Smooth muscle cell (in vitro differentiated cells): ENCODE measurements around the gene AHDC1. TPM values are rescaled to one million over a fixed set of nuclear protein-coding genes. Genes with fewer than 3 reads are reported as not detected.
"Not testable (repeated sequence)": the region's sequence is repeated elsewhere in the genome, so short reads cannot be mapped to it uniquely, and the experiment has no call there.

Experiments
- DNase-seq: peaks from one replicate; lab custom pipeline; 2025; ENCODE audit not compliant: unreplicated experiment; lab: John Stamatoyannopoulos, UW
- H2AFZ ChIP-seq: fragments of 200-600 bp; sonication (generic); 2 replicates; pipeline ENCODE4 v1.6.0; 2016; ENCODE audit warnings: antibody characterized with exemption, low read depth, mild to moderate bottlenecking
- H3F3A ChIP-seq: fragments of 200-600 bp; sonication (generic); 2 replicates; pipeline ENCODE4 v1.6.0; 2017; ENCODE audit warnings: antibody characterized with exemption, low read depth
- H3K27ac ChIP-seq: fragments of 200-600 bp; sonication (generic); 2 replicates; pipeline ENCODE4 v1.5.1; 2016; ENCODE audit warnings: low read depth, mild to moderate bottlenecking
- H3K27me3 ChIP-seq: fragments of 200-600 bp; sonication (generic); 2 replicates; pipeline ENCODE4 v1.6.1; 2016; ENCODE audit warnings: low read depth, mild to moderate bottlenecking
- H3K36me3 ChIP-seq: fragments of 200-600 bp; sonication (generic); 2 replicates; pipeline ENCODE4 v1.5.1; 2016; ENCODE audit warnings: low read depth
- H3K4me1 ChIP-seq: fragments of 200-600 bp; sonication (generic); 2 replicates; pipeline ENCODE4 v1.5.1; 2016; ENCODE audit warnings: low read depth
- H3K4me2 ChIP-seq: fragments of 200-600 bp; sonication (generic); 2 replicates; pipeline ENCODE4 v1.6.0; 2016; ENCODE audit warnings: mild to moderate bottlenecking
- H3K4me3 ChIP-seq: fragments of 200-600 bp; sonication (generic); 2 replicates; pipeline ENCODE4 v1.5.1; 2016; ENCODE audit warnings: mild to moderate bottlenecking
- H3K79me2 ChIP-seq: fragments of 200-600 bp; sonication (generic); 2 replicates; pipeline ENCODE4 v1.6.0; 2016; ENCODE audit warnings: low read depth, mild to moderate bottlenecking
- H3K9ac ChIP-seq: fragments of 200-600 bp; sonication (generic); 2 replicates; pipeline ENCODE4 v1.6.0; 2016; ENCODE audit warnings: low read depth
- H3K9me3 ChIP-seq: fragments of 200-600 bp; sonication (generic); replicated peaks from 2 replicates; pipeline ENCODE4 v1.5.1; 2016; ENCODE audit warnings: low read depth
- H4K20me1 ChIP-seq: fragments of 200-600 bp; sonication (generic); 2 replicates; pipeline ENCODE4 v1.6.0; 2016; ENCODE audit warnings: low read depth
- WGBS: methylation state at CpG from one replicate; pipeline ENCODE4 v1.1.7; 2016; ENCODE audit warnings: low lambda C conversion rate; 5-methylcytosine and 5-hydroxymethylcytosine counted together
- polyA plus RNA-seq: library from polyadenylated mRNA; unstranded; fragments of >200 nt; fragmentation: Nextera tagmentation; extraction: Ambion mirVana; gene quantifications from 2 replicates; pipeline ENCODE4 v1.2.1, GENCODE V29; 2016
- total RNA-seq: library from RNA; depleted of rRNA; stranded (reverse); fragments of >200 nt; gene quantifications from 2 replicates; pipeline ENCODE4 v1.2.3, GENCODE V29; 2014
- TF ChIP-seq, protein P1 (sequence below): fragments of 200-600 bp; sonication (generic); IDR thresholded peaks from 2 replicates; pipeline ENCODE4 v1.5.1; 2017; ENCODE audit warnings: borderline replicate concordance, mild to moderate bottlenecking, antibody characterized with exemption; ENCODE audit not compliant: insufficient read depth, poor library complexity, severe bottlenecking

AHDC1 gene
- total and polyA plus RNA-seq, 2 experiments from 2014 or later: 12.2 TPM

DNA sequence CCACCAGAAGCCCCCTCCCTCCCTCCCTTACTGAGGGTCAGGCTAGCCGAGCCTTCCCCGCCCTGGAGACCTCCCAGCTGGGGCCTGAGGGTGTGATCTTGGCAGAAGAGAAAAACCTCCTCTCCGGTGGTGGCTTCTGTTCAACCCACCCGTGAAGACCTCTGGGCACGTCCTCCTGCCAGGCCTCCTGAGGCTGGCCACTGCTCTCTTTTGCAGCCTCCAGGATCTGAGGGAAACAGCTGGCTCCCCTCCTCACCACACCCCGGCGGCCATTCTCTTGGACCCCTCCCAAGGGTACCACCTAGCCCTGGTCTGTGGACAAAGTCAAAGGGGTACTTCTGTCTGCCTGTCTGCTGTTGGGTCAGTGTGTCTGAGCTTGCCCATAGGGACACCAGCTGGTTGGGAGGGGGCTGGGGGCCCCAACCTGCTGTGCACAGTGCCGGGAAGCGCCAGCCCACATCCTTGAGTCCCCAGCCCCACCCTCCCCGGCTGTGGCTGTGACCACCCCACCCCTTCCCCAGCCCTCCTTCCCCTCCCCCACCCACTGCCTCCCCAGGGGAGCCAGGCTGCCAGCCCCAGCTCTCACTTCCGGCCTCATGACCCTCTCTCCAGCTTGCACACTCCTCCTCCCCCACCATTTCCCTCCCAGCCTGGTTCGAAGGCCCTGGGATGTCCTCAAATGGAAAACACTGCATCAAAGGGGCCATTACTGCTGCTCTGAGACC, 48.1 kb downstream of the AHDC1 start:
- Histone ChIP-seq H3K4me2 (peak overlapping the region; percentile 76), H4K20me1 (peaks cover 73% of the 10 kb centered on the region), H3K4me3 (no peak overlapping the region), H3K79me2 (peaks cover 47% of the 10 kb centered on the region), H3K9me3 (no peaks in the 10 kb centered on the region), H3K9ac (no peak overlapping the region), H3K4me1 (peaks cover 24% of the 10 kb centered on the region), H2AFZ (no peak overlapping the region), H3F3A (peaks cover 27% of the 10 kb centered on the region), H3K27ac (peak overlapping the region; percentile 50), H3K27me3 (no peaks in the 10 kb centered on the region), H3K36me3 (no peaks in the 10 kb centered on the region)
- 55% methylated on average over 12 of the region's 12 CpGs for WGBS
- TF ChIP-seq, protein P1, sequence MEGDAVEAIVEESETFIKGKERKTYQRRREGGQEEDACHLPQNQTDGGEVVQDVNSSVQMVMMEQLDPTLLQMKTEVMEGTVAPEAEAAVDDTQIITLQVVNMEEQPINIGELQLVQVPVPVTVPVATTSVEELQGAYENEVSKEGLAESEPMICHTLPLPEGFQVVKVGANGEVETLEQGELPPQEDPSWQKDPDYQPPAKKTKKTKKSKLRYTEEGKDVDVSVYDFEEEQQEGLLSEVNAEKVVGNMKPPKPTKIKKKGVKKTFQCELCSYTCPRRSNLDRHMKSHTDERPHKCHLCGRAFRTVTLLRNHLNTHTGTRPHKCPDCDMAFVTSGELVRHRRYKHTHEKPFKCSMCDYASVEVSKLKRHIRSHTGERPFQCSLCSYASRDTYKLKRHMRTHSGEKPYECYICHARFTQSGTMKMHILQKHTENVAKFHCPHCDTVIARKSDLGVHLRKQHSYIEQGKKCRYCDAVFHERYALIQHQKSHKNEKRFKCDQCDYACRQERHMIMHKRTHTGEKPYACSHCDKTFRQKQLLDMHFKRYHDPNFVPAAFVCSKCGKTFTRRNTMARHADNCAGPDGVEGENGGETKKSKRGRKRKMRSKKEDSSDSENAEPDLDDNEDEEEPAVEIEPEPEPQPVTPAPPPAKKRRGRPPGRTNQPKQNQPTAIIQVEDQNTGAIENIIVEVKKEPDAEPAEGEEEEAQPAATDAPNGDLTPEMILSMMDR: no peak
- no peak for DNase-seq

DNA sequence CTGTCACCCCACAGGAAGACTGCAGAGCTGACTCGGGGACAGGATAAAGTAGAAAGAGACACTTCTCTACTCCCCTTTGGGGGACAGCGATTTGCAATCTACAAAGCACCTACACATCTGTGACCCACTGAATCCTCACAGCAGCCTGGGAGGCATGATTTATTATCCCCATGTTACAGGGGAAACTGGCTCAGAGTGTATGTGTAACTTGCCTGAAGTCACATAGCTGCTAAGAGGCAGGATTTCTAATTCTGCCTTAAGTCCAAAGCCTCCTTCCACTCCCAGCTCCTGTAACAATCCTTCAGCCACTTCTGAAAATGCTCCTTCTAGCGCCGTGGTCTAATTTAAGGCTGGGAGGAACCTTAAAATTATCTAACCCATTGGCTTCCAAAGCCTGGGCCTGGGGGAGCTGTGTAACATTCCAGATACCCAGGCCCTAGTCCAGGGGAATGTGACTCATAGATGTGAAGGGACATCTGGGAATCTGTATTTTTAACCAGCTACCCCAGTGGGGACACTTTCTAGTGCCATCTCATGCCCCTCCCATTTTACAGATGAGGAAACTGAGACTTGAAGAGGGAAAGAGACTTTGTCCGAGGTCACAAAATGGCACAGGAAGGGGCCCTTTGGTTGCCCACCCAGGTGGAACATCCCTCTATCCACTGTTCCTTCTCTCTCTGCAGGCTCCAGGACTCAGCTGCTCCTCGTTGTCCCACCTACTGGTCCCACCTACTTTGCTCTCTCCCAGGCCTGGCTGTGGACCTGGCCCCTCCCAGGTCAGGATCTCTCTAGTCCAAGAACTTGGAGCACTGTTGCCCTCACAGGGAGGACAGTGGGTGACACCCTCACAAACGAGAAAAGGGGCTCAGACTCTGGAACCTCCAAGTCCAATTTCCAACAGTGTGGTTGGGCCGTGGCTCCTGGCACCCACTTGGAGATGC, 48.9 kb downstream of the AHDC1 start:
- Histone ChIP-seq H3K9ac (no peak overlapping the region), H3K4me3 (no peak overlapping the region), H2AFZ (no peak overlapping the region), H3K4me2 (no peak overlapping the region), H3K27me3 (no peaks in the 10 kb centered on the region), H3K79me2 (peaks cover 41% of the 10 kb centered on the region), H3K9me3 (no peaks in the 10 kb centered on the region), H3F3A (peaks cover 27% of the 10 kb centered on the region), H3K4me1 (peaks cover 18% of the 10 kb centered on the region), H4K20me1 (peaks cover 64% of the 10 kb centered on the region), H3K36me3 (no peaks in the 10 kb centered on the region), H3K27ac (peak overlapping the region; percentile 50)
- DNase-seq: no peak
- TF ChIP-seq, protein P1: no peak
- WGBS: 64% methylated on average over 8 of the region's 8 CpGs

DNA sequence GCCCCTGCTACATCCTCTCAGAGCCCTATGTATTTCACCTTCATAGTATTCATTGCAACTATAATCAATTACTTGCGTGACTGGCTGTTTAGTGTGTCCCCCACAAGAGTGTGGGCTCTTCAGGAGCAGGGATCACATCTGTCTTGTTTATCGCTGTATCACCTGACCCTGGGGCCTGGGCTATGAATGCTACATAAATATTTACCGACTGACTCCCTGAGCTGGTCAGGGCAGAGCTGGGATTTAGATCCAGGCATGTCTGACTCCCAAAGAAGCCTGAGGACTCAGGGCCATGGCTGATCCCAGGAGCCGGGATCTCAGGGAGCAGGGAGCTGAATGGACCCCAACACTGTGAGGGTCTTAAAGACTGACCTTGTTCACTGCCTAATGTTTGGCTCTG, 49.7 kb downstream of the AHDC1 start:
- Histone ChIP-seq H3K27me3 (no peaks in the 10 kb centered on the region), H3K4me2 (no peak overlapping the region), H3K36me3 (no peaks in the 10 kb centered on the region), H3K79me2 (peaks cover 34% of the 10 kb centered on the region), H2AFZ (no peak overlapping the region), H3F3A (peaks cover 21% of the 10 kb centered on the region), H3K27ac (peak overlapping the region; percentile 50), H3K4me3 (no peak overlapping the region), H4K20me1 (peaks cover 57% of the 10 kb centered on the region), H3K4me1 (peaks cover 18% of the 10 kb centered on the region), H3K9ac (no peak overlapping the region), H3K9me3 (no peaks in the 10 kb centered on the region)
- TF ChIP-seq, protein P1: no peak
- no peak for DNase-seq
- 88% methylated on average over 4 of the region's 4 CpGs for WGBS

DNA sequence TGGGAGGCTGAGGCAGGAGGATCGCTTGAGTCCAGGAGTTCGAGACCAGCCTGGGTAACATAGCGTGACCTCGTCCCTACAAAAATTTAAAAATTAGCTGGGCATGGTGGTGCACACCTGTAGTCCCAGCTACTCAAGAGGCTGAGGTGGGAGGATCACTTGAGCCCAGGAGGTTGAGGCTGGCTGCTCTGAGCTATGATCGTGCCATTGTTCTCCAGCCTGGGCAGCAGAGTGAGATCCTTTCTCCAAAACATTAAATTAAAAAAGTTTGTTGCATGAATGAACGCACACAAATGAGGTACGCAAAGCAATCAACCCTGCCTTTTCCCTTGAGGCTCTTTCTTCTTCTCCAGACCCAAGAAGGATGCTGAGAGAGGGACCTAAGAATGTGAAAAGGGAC, 50.1 kb downstream of the AHDC1 start:
- H3K4me3 ChIP-seq, H3K9me3 ChIP-seq, H2AFZ ChIP-seq, H3K9ac ChIP-seq, DNase-seq, H3K36me3 ChIP-seq, H3K4me2 ChIP-seq, H3K27me3 ChIP-seq: not testable (repeated sequence)
- Histone ChIP-seq H3K4me1 (peaks cover 18% of the 10 kb centered on the region), H4K20me1 (peaks cover 52% of the 10 kb centered on the region), H3F3A (peaks cover 19% of the 10 kb centered on the region), H3K79me2 (peaks cover 29% of the 10 kb centered on the region), H3K27ac (peak overlapping the region; percentile 50)
- 98% methylated on average over 7 of the region's 7 CpGs for WGBS
